Peyer's patch (tissue), 4 donors: ENCODE data around the gene HPD.

ENCODE experiments used
- CTCF ChIP-seq, 6 experiments: fragments of 450-650 bp in 4 of 6; fragments of 200-600 bp in 2 of 6; sonication (generic) in 1 of 6; IDR thresholded peaks; one replicate each; pipeline ENCODE4 v1.5.1; 2017 to 2019; ENCODE audit warnings: antibody characterized with exemption in 6 of 6, mild to moderate bottlenecking in 3 of 6, moderate library complexity in 1 of 6
- POLR2A ChIP-seq, 2 donors: fragments of 450-650 bp; IDR thresholded peaks; one replicate each; pipeline ENCODE4 v1.5.1; 2017; ENCODE audit warnings: antibody characterized with exemption in 2 of 2, mild to moderate bottlenecking in 2 of 2, moderate library complexity in 2 of 2

GRCh38 chr12:121810833-121811433, 47.7 kb downstream of the HPD start:
- TF ChIP-seq CTCF (IDR thresholded peaks at IDR 0.05) (no peak), POLR2A (IDR thresholded peaks at IDR 0.05) (no peak)
